Hematopoietic multipotent progenitor cell treated with erythropoietin and hydrocortisone succinate and interleukin-3 and kit ligand, for 4 days (in vitro differentiated cells): ENCODE data around the gene CAPN9.
"Not testable (repeated sequence)": the region's sequence is repeated elsewhere in the genome, so short reads cannot be mapped to it uniquely, and the experiment has no call there.

ENCODE experiments used
- DNase-seq: peaks from one replicate; pipeline ENCODE4 v3.0.0-alpha.2; 2015

The CAPN9 gene

DNA sequence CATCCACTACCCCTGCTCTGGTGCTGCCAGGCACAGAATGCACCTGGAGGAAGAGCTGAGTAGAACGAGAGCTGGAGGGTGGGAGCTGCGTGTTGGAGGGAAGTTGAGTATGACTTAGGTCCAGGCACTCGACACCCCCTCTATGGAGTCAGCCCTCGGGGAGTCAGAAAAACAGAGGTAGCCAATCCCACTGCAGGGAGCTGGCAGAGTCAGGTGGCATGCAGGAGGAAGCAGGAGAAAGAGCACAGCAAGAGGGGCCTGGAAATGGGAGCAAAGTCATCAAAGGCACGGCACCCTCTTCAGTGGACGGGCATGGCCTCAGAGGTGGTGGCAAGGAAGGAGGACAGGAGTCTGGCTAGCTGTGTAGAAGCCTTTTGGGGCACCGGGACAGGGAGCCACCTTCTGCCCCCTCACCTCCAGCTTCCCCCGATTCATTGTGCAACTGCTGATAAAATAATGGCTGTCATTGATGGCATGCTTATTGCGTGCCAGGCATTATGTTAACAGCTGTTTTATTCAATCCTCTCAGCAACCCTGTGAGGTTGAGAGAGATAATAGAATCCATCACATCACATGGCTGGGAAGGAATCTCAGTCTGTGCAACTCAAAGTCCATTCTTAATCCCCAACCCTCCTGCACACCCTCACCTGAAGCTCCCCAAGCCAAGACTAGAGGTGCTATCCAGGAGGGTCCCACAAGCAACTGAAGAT lies 79.1 kb downstream of the CAPN9 start:
- DNase-seq: no peak

DNA sequence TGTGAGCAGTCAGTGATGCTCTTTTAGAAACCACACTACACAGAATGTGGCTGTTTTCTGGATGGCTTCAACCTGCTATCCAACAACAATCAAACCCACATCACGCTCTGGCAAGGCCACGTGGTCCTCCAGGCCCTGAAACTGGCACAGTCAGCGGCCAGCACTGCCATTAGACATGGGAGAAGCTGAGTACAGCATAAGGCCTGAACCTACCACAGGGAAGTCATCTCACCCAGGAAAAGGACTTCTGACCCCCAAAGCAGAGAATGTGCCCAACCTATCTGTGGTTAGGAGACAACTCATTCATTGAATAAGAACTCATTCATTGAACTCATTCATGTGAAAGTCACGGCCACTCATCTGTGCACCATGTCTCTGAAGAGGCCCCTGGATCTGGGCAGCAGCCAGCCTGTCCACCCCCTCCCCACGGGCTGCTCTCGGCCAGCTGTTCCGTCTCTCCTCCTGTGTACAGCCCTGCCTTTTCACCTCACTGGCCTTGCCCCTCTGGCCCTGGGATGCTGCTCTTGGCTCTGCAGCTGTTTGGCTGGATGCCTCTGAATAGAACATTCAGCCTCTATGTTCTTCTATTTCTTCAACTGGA lies 80.0 kb downstream of the CAPN9 start:
- DNase-seq: no peak

DNA sequence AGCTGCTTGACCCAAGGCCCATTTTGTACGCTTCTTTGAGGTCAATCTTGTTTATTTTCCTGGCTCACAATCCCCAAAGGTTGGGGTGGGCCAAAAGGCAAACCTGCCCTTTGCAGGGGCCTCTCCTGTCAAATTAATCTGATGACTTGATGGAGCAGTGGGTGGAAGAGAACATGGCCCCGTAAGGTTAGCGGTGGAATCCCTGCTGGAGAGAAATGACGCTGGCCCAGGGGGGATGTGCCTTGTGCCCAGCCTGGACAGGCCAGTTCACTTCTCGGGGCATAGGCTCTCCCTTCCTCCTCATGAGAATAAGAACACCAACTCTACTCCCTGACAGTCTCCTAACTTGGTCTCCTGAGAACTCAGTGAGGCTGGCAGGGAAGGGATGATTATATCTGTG lies 80.6 kb downstream of the CAPN9 start:
- DNase-seq: no peak

DNA sequence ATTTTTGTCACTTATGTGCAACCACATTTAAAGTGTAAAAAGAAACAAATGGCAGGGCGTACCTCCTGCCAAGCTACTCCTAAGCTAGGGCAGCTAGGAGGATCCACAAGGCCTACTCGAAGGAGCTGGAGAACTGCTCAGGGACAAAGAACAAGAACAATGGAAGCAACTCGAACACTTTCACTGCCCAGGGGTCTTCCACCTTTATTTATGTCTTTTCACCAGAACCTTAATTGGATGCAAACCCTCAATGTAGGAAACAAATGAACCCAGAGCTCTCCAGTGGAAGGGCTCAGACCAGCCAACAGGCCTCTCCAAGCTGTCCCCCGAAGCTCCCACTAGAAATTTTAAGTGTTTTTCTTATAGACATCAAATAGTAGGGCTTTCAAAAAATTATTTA lies 81.2 kb downstream of the CAPN9 start:
- DNase-seq: no peak

DNA sequence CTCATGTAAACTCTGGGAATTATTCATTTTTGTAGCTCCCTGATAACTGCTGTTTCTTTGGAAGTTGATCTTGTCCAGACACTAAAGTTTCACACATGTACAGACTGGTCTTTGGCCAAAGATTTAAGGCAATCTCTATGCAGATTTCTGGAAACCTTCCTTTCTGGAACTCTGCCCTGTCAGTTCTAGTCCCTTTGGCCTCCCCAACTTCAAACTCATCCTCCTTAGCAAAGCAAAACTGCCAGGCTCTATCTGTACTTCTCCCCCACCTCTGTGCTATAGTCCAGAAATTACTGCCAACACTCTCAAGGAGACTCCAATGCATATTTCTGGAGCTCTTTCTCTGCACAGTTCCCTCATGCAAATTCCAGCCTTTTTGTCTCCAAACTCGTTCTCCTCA lies 84.6 kb downstream of the CAPN9 start:
- no peak for DNase-seq

DNA sequence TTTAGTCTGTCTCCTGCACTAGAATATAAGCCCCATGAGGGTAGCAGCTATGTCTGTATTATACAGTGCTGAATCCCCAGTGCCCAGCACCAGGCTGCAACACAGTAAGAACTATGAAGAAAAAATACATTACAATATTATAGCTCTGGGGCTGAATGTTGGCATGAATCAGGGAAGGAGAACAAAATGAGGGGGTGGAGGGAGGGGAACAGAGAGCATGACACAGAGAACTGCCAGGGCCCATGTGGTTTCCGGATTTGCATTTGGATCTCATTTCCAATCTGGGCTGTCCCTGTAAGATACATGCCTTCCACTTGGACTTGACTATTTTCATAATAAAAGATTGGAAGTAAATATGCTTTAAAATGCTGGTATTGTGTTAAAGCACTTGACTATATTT lies 85.3 kb downstream of the CAPN9 start:
- no peak for DNase-seq

DNA sequence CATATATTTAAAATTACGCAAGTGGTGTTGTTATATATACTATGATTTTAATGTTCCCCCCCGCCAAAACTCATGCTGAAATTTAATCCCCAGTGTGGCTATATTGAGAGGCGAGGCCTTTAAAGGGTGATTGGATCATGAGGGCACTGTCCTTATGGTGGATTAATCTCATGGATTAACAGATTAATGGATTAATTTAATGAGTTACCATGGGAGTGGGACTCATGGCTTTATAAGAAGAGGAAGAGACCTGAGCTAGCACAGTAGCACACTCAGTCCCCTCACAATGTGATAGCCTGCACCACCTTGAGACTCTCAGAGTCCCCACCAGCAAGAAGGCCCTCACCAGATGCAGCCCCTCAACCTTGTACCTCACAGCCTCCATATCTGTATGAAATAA lies 86.3 kb downstream of the CAPN9 start:
- no peak for DNase-seq

DNA sequence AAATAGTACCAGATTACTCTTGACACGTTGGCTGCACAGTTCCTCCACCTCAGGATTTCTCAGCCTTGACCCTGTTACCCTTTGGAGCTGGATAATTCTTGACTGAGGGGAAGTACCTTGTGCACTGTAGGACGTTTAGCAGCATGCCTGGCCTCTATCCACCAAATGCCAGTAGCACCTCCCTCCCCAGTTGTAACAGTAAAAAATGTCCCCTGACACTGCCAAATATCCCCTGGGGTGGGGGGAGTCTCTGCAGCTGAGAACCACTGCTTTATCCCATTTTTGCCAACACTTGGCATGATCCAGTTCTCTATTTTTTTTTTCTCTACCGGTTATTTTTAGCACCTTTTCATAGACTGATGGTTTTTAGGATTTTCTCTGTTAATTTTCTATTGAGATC lies 87.1 kb downstream of the CAPN9 start:
- DNase-seq: no peak

DNA sequence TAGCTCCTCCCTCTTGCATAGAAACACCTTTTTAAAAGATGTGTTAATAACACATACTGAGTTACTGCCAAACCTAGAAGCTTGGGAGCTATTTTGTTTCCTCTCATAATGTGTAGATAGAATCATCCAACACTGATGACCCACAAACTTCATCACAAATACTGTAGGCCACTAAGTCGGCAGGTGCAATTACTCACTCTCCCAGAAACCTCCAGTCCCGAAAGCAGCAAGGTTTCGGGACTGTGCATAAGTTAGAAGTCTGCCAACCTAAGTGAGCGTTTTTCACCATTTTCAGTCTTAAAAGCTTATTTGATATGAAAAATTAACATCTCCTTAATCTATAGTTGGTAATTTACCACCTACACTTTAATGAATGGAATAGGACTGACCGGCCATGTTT lies 89.2 kb downstream of the CAPN9 start:
- DNase-seq: no peak

DNA sequence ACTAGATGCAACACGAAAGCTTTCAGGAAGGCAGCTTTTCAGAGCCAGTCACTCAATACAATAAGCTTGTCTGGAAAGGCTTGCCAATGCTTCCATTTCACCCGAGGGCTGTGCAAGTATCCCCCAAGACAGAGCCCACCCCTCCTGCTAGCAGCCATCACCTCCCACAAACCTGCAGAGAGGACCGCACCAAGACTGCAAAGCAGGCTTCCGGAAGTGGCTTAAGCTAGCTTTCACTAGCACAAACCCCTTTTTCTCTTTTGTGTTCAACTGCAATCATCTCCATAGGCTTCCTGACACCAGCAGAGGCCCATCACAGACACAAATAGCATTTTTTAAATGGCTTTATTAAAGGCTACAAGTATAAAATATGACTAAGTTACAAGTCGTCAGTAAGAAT lies 89.6 kb downstream of the CAPN9 start:
- no peak for DNase-seq

DNA sequence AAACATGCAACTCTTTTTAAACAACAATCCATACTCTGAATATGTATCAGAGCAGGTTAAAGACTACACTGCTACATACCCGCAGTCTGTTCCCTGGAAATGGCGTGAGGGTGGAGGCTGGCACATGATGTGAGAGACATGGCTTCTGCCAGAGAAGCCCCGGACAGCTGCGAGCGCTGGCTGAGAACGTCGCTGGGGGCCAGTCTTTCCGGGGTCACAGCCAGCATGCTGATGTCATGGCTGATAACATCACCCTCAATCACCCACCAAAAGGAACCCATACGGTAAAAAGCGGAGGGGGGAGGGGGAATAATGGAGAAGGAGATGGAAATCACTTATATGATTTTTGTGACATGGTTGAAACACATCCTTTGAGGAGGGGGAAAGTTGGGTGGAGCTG lies 92.0 kb downstream of the CAPN9 start:
- no peak for DNase-seq

DNA sequence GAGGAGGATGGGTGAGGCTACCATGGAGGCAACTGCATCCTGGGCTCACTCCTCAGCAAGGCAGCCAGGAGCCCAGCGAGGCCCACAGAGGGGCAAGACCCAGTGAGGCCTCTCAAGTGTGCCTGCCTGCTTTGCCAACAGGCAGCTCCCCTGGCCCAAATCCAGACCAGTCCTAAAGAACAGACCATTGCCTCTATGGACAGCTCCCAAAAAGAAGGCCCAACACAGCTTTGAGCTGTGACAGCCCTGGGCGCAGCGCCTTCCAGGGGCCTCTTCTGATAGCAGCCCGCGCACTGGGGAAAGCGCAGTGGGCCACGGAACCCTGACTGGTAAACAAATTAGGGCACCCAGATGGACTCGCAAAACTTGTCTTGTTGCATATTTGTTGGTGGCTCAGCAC lies 95.6 kb downstream of the CAPN9 start:
- no peak for DNase-seq

DNA sequence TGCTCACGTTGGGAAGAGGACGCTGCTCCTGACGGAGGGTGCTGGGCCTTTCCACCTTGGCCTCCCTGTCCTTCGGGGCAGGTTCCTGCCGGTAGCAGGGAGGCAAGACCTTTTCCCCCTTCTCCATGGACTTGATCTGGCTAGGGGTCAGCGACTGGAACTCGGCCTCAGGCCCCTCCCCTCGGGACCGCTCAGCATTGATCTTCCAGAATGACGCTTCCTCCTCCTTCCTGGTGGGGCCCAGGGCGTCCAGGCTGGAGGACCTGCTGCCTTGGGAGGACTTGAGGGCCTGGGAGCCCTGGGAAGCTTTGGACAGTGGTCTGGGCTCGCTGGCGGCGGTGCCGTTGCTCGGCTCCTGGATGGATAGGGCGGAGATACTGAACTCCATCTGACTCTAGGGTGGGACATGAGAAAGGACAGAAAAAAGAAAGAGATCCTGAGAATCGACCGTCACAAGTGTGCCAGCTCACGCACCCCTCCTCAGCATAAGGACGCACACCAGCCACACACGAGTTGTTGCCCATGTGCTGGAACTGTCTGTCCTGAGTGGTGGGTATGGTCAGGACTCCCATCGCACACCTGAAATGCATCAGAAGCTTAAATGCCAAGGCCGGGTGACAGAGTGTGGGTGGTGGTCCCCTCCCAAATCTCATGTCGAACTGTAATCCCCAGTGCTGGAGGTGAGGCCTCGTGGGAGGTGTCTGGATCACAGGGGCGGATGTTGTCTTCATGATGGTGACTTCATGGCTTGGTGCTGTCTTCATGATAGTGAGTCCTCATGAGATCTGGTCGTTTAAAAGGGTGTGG lies 96.5 kb downstream of the CAPN9 start:
- no peak for DNase-seq

DNA sequence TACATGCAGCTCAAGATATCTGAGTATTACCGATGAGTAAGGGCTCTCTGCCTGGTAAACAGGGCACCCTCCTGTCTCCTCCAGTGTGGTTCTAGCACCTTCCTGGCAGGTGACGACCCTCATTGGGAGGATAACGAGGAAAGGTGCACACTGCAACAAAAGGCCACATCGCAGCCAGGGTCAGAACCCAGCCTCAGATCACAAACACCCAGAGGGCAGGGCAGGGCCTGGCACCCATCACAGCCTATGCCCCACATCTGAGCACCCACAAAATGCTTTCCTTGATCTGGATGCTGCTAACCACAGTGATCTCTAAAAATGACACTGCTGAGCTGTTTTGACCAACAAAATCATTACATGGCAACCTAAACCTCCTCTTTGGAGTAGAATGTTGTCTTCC lies 97.4 kb downstream of the CAPN9 start:
- DNase-seq: no peak

DNA sequence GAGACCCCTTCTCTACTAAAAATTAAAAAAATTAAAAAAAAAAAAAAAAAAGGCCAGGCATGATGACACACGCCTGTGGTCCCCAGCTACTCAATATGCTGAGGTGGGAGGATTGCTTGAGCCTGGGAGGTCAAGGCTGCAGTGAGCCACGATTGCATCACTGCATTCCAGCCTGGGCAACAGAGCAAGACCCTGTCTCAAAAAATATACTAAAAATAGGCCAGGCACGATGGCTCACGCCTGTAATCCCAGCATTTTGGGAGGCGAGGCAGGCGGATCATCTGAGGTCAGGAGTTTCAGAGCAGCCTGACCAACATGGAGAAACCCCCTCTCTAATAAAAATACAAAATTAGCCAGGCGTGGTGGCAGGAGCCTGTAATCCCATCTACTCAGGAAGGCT lies 98.0 kb downstream of the CAPN9 start:
- not testable (repeated sequence) for DNase-seq

DNA sequence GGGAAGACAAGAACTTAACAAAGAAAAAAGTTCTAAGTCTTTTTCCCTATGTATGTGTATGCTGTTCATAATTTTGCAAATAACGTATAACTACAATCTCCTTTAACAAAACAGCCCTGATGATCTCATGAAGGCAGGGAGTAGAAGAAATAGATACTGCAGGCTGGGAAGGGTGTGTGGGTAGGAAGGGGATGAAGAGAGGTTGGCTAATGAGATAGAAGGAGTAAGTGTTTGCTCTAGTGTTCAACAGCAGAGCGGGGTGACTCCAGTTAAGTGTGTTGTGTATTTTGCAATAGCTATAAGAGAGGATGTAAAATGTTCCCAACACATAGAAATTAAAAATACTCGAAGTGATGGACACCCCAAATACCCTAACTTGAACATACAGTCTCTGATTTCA lies 101.0 kb downstream of the CAPN9 start:
- DNase-seq: no peak

DNA sequence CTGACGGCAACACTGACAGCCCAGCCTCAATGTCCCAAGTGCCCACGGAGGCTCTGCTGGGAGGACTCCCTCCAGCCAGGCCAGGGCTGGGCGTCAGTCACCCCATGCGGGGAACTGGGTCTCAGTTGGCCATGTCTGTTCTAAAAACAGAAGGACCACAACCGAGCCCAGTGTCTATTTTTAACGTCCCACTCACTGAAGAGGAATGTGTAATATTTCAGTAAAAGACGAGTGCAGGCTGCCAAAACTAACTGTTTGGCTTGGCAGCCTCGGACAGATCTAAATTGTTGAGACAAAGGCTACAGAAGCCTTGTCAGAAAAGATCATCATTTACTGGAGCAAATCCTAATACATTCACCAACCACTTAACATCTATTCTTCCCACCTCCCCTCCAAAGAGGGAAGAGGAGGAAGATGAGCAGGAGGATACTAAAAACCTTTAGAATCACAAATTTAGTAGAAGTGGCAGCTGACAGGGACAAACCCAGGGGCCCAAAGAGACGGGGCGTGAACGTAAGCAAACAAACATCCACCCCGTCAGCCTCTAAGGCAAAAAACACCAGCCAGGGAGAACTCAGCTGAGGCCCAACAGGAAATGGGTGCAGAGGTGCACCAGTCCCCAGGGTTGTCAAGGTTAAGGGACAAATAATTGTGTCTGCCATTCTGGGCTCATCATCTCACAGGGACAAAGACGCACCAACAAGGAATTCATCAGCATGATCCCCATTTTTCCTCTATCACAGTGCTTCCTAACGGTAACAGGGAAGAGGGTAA lies 102.5 kb downstream of the CAPN9 start:
- no peak for DNase-seq

DNA sequence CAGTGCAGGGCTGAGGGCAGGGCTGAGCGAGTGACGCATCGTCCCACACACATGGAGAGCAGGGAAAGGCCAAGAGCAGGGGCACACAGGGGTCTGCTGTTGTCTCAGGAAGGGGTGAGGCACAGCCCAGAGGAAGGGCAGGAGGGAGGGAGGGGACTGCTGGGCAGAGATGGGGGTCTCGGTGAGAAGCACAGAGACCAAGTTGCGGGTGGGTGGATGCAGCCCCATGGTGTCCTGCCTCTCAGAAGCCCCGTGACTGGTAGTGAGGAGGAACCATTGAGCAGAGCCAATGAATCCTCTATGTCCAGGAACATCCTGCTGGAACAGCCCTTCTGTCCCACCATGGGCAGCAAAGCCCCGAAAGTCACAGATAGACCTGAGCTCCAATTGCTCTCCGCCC lies 103.4 kb downstream of the CAPN9 start:
- DNase-seq: no peak

DNA sequence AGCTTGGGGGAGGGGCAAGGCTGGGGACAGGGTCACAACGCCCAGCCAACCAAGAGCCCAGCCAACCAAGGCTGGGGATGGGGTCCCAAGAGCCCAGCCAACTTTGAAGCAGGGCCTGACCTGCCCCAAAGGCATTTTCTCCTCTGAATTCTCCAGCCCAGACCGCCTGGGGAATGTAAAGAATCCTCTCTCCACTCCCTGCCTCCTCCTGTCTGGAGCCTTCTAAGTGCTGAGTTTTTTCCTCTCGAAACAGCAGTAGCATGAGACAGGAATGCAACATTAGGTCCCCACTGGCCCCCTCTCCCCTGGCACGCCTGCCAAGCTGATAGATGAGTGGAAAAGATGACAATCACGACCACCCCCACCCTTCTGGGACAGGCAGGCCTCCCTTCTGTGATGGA lies 104.1 kb downstream of the CAPN9 start:
- DNase-seq: no peak
